Measurements from ENCODE around the gene SNAPC1.

- TF ChIP-seq CTCF (conservative IDR thresholded peaks at IDR 0.05; ENCODE audit: low read depth, low read length): no peak
- TF ChIP-seq EZH2 (IDR thresholded peaks at IDR 0.05; ENCODE audit: borderline replicate concordance, low read depth, low read length, poor library complexity, severe bottlenecking): no peak
Observed at GRCh38 chr14:61841145-61841544, 78.9 kb downstream of the SNAPC1 start.

Measured in A673 (cell line).